ENCODE measurements around the gene ARHGEF35.
"Not testable (repeated sequence)": the region's sequence is repeated elsewhere in the genome, so short reads cannot be mapped to it uniquely, and the experiment has no call there.

ARHGEF35 gene

DNA sequence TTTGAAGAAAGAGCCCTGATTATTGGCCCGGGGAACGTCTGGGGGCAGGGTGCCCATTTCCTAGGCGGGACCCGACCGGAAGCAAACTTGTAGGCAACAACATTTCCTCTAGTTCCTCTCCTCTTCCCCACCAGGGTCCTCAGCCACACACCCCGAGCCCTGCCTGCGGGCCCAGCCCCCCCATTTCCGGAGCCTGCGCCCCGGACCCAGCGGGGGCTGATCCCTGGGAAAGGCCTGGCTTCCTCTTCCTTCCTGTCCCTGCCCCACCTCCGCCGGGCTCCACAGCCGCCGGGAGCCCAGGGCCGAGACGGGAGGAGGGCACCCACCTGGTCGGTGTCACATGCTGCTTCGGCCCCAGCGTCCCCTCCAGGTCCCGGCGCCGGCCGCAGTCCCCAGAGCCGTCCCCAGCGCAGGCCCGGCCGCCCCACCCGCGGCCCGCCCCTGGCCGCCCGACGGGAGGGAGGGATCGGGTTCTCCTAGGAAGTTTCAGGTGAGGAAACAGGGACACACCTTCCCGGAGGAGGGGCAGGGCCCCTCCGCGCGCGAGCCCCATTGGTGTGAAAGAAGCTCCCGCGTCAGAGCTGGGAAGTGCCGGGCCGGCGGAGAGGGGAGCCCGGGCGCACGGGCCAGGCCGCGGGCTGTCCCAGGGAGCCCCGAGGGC lies at the start of gene ARHGEF35:
Gene ARHGEF35, minus strand, starts transcription at position 622 of the 661 bp plus-strand sequence. CDS start 7,450 bp downstream, outside the sequence.
- not testable (repeated sequence) for DNase-seq (ENCODE audit: low read depth, low spot score)

DNA sequence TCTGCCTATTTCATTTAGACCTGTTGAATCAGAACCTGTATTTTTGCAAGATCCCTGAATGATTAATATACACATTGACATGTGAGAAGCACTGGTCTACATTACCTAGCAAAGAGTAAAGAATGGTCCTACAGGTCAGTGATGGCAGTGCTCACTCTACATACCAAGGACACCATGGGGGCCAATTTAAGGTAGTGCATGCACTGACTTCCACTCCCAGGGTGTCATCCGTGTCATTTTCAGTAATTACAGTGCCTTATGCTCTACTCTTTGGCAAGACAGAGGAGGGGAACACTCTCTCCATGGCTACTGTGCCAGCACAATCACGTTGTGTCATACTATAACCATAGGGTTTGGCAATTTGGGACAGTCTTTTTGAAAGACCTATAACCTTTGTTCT lies 49.7 kb upstream of the ARHGEF35 start:
- DNase-seq (ENCODE audit: low read depth, low spot score): not testable (repeated sequence)

- not testable (repeated sequence) for DNase-seq (ENCODE audit: low read depth, low spot score)
These were observed 43.7 kb upstream of the ARHGEF35 start, which contains the start of gene OR2A42 for GRCh38 chr7:144239365-144239764. TSS of gene OR2A42 (minus strand) at chr7:144239605. CDS start at chr7:144232843, 6,762 bp downstream.

DNA sequence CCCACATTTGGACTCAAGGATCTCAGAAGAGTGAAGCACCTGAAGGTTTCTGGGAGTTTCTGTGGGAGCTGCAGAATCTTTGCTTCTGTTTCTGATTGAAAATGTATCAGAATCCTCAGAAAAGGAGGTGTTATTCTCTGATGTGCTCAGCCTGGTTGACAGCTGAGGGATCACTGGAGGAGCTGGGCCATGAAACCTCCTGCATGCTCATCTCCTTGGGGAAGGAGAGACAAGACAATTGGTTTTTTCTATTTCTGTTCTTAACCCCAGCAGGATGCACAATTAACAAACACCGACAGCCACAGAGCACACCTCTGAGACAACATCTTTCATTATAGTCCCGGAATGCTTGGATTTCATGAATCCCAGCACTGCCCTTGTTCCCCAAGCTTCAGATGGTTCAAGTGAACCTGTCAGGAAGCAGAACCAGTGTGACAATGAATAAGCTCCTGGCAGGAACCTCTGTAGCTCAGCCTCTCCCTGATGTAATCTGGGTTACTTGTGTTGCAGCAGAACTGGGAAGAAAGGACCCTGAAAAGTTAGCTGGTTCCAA lies 43.0 kb upstream of the ARHGEF35 start:
- DNase-seq (ENCODE audit: low read depth, low spot score): not testable (repeated sequence)

DNA sequence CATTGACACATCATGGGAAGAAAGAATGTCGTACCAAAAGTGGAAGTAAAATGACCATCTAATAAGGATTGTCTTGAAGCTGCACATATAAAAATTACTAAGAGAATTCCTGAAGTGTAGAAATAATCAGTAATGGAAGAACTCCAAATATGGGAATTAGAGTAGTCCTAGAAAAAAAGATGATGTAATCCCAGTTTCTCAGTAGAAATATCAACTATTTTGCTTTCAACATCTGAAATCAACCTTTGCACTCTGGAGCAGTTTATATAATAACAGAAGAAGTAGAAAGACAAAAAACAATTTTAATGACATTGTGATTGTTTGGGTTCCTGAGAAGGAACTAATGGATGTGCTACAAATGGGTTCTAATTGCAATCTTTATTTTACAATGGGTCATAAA lies 37.4 kb upstream of the ARHGEF35 start:
- not testable (repeated sequence) for DNase-seq (ENCODE audit: low read depth, low spot score)

- DNase-seq (ENCODE audit: low read depth, low spot score): not testable (repeated sequence)
These were observed 35.4 kb upstream of the ARHGEF35 start for GRCh38 chr7:144231027-144231426.

- not testable (repeated sequence) for DNase-seq (ENCODE audit: low read depth, low spot score)
These were observed 33.2 kb upstream of the ARHGEF35 start for GRCh38 chr7:144228810-144229209.

DNA sequence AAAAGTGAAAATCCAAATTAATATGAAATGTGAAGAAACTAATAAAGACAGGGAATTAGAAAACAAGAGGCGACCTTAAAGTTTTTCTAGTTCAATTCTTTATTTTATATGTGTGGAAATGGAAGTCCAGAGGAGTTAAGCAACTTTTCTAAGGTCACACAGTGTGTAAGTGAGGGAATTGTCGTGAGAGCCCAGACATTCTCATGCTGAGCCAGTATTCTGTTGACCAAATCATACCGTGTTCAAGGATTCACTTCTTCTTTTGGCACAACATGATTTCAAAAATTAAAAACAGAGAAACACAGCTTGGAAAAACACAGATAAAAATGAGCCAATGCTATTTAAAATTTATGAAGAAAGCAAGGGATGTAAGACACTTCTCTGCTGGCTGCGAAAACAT lies 31.2 kb upstream of the ARHGEF35 start:
- not testable (repeated sequence) for DNase-seq (ENCODE audit: low read depth, low spot score)

DNA sequence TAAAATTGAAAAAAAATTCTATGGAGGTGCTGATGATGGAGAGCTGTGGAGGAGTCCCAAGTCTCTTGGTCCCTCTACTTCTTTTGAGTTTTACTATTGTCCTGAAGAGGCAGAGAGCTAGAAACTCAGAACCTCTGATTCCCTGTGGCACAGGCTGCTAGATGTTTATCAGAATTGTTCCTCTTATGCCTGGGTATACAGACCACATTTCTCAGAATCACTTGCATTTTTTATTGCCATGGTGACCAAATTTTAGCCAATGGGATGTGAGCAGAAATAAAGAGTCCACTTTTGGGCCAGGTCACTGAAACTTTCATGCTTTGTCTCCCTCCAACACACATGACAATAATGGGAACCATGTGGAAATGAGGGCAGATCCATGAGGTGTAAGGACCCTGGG lies 28.0 kb upstream of the ARHGEF35 start:
- DNase-seq (ENCODE audit: low read depth, low spot score): not testable (repeated sequence)

GRCh38 chr7:144220531-144220930 lies 24.9 kb upstream of the ARHGEF35 start:
- not testable (repeated sequence) for DNase-seq (ENCODE audit: low read depth, low spot score)

DNA sequence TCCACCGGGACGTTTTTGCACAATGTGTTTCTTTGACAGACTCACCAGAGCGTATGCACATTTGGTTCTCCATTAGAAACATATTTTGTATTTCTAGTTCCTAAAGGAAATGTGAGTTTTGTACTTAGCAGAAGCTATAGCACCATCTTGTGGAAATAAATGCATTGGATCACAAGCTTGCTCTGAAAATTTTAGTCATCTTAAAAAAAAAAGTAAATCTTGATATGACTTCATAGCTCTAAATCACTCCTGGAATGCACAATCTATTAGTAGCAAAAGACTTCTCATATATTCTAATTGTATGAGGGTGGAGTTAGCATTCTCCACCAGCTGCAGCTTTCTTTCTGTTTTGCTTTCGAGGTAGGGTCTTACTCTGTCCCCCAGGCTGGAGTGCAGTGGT lies 23.5 kb upstream of the ARHGEF35 start:
- DNase-seq (ENCODE audit: low read depth, low spot score): not testable (repeated sequence)

DNA sequence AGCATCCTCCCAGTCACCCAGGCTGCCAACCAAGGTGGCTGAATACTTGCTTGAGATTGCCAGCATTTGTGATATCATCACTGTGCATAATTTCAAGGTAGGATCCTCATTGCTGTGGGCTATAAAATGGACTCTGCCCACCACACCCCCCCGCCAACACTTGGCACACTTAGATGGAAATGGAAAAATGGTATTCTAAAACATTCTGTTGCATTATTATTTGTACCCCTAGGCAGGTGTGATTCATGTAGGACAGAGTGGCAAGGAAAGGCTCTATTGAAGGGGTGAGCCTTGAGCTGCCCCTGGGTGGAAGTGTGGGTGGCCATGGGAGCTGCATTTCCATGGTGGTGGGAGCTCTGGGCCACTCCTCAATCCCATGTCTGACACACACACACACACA lies 22.9 kb upstream of the ARHGEF35 start:
- not testable (repeated sequence) for DNase-seq (ENCODE audit: low read depth, low spot score)

DNA sequence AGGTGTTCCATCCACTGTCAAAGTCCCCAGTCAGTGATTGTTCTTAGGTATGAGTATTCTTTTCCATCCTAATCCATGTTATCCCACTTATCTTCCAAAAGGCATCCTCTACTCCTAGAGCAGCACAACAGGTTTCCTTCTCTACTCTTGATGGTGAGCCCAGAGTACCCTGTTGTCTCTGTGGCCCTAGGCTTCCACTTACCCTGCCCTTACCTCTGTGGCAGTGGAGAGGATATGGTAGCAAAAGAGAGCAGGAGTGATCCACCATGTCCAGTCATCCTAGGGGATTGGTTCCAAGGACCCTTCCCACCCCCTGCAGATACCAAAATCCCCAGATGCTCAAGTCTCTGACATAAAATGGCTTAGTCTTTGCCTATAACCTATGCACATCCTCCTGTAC lies 21.6 kb upstream of the ARHGEF35 start:
- DNase-seq (ENCODE audit: low read depth, low spot score): not testable (repeated sequence)

DNA sequence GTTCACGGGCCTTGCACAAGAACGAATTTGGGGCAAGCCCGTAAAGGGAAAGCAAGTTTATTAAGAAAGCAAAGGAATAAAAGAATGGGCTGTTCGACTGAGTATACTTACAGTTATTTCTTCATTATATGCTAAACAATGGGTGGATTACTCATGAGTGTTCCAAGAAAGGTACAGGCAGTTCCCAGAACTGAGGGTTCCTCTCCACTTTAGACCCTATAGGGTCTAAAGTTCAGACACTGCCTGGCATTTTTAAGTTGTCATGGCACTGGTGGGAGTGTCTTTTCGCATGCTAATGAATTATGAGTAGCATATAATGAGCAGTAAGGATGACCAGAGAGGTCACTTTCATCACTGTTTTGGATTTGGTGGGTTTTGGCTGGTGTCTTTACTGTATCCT lies 9.7 kb upstream of the ARHGEF35 start:
- not testable (repeated sequence) for DNase-seq (ENCODE audit: low read depth, low spot score)

GRCh38 chr7:144203086-144203485 lies 7.5 kb upstream of the ARHGEF35 start:
- DNase-seq (ENCODE audit: low read depth, low spot score): not testable (repeated sequence)

DNA sequence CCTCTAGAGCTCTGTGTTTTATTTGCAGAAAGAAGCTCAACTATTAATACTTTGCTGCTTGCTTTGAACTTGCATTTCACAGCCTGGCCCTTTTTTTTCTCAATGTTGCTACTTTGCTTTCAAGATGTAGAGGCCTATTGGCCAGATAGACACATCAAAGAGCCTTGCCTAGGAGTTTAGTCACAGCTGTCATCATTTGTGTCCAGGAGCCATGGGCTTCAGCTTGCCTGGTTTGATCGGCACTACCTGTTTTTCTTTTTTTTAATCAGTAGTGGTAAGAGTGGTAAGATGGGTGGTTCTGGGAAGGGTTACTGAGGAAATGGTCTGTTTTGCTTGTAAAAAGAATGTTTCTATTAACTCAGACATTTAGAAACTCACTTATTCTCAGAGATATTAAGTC lies 6.3 kb upstream of the ARHGEF35 start:
- not testable (repeated sequence) for DNase-seq (ENCODE audit: low read depth, low spot score)

DNA sequence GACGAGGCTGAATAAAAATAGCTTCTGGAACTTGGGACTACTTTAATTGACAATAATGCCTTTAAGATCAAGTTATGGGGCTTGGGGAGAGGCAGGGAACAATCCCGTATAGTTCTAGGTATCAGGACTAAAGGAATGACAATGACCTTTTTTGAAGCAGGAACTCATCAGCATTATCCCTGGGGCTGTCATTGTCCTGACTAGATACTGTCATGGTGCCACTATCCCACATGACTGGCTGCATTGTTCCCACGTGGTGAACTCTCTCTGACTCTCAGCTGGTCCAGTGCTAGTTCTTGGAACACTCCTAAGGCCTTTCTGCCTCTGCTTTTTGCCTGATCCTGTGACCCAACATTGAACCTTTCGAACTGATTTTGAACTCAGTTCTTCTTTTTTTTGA lies 3.3 kb upstream of the ARHGEF35 start:
- DNase-seq (ENCODE audit: low read depth, low spot score): not testable (repeated sequence)

- DNase-seq (ENCODE audit: low read depth, low spot score): not testable (repeated sequence)
These were observed 1.2 kb downstream of the ARHGEF35 start for GRCh38 chr7:144194453-144194852.

DNA sequence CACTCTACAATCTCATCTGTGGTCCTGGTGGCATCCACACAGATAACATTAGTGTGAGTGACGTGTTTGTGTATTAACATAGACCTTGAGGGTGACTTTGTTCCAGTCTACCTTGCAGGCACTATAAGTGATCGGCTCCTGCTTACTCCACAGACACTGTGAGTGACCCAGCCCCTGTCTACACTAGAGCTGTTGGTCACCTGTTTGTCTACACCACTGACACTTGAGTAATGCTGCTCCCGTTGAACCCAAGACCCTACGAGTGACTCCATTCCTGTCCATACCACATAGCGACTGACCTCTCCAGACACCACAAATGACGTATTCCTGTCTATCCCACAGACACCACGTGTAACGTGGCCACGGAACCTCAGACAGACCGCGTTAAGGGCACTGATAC lies 1.9 kb downstream of the ARHGEF35 start:
- not testable (repeated sequence) for DNase-seq (ENCODE audit: low read depth, low spot score)

- DNase-seq (ENCODE audit: low read depth, low spot score): not testable (repeated sequence)
These were observed 7.0 kb downstream of the ARHGEF35 start for GRCh38 chr7:144188578-144189171.

DNA sequence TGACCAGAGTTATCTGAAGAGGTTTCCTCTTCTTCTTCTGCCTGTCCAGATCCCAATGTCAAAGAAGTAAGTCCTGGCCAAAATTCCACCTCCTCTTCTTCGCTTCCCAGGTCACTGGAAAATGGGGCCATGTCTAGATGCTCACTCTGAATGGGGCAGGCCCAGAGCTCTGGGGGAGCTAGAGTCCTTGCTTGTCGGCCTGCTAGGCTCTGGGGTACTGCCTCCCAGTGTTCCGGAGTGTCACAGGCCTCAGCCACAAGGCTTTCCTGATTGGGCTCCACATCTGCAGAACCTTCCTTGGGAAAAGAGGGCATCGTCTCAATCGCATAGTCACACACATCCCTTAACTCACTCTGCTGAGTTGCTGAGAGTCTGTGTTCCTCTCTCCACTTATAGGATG lies 7.8 kb downstream of the ARHGEF35 start:
- not testable (repeated sequence) for DNase-seq (ENCODE audit: low read depth, low spot score)

- not testable (repeated sequence) for DNase-seq (ENCODE audit: low read depth, low spot score)
These were observed 12.5 kb downstream of the ARHGEF35 start, which contains the start of gene CTAGE4 for GRCh38 chr7:144183166-144183565. TSS of gene CTAGE4 (plus strand) at chr7:144183466. CDS start at chr7:144183504, 38 bp downstream.

DNA sequence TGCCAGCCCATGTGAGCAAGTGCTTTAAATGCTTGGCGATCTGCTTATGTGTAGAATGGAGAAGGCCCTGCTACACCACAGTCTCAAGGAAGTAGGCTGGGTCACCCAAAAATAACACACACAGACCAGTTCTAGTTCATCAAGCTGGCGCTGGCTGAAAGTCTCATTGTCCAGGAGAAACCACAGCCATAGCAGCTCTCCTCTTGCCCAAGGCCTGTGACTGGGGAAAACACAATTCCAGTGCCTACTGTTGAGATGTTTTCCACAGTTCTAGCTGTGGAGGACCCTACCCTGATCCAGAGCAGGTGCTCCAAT lies 16.5 kb downstream of the ARHGEF35 start:
- not testable (repeated sequence) for DNase-seq (ENCODE audit: low read depth, low spot score)

Measured in activated naive CD8-positive, alpha-beta T cell treated with anti-CD3 and anti-CD28 coated beads, Interleukin-2, amount 50 U/mL, for 16 hours (primary cell).